ENCODE measurements around the gene TVP23C. TPM values are rescaled to one million over a fixed set of nuclear protein-coding genes. Genes with fewer than 3 reads are reported as not detected.
A peak's percentile ranks its signal among the peaks of the same experiment; 100 is the strongest.
"Not testable (repeated sequence)": the region's sequence is repeated elsewhere in the genome, so short reads cannot be mapped to it uniquely, and the experiment has no call there.

TVP23C gene
- total RNA-seq, 2 donors from 2014 or later, result 19.5 to 26.5 TPM

GRCh38 chr17:15513058-15513791 is 50.1 kb downstream of the TVP23C start:
- H3K4me3 Mint-ChIP-seq, result no peak overlapping the region
- H3K4me1 Mint-ChIP-seq (ENCODE audit: low read depth), result no peaks in the 10 kb centered on the region
- no peaks in the 10 kb centered on the region for H3K27me3 Mint-ChIP-seq (ENCODE audit: low read depth)
- ATAC-seq (replicated peaks in 1 of 2) (no peak), DNase-seq (no peak)
- no peak overlapping the region for H3K27ac Mint-ChIP-seq
- no peaks in the 10 kb centered on the region for H3K9me3 Mint-ChIP-seq
- peaks cover 2 to 4% of the 10 kb centered on the region in 2 donors for H3K36me3 Mint-ChIP-seq (ENCODE audit: insufficient read depth in 2 of 2)

- no peaks in the 10 kb centered on the region for H3K4me1 Mint-ChIP-seq (ENCODE audit: low read depth)
- no peaks in the 10 kb centered on the region for H3K9me3 Mint-ChIP-seq
- no peak overlapping the region for H3K27ac Mint-ChIP-seq
- DNase-seq (no peak), ATAC-seq (replicated peaks in 1 of 2) (no peak)
- no peak overlapping the region for H3K4me3 Mint-ChIP-seq
- peaks cover 2 to 4% of the 10 kb centered on the region in 2 donors for H3K36me3 Mint-ChIP-seq (ENCODE audit: insufficient read depth in 2 of 2)
- H3K27me3 Mint-ChIP-seq (ENCODE audit: low read depth), result no peaks in the 10 kb centered on the region
Measured at GRCh38 chr17:15512071-15512709, 51.1 kb downstream of the TVP23C start.

- H3K27me3 Mint-ChIP-seq (ENCODE audit: low read depth), result no peaks in the 10 kb centered on the region
- peaks cover 2 to 4% of the 10 kb centered on the region in 2 donors for H3K36me3 Mint-ChIP-seq (ENCODE audit: insufficient read depth in 2 of 2)
- H3K4me1 Mint-ChIP-seq (ENCODE audit: low read depth), result no peaks in the 10 kb centered on the region
- no peak for DNase-seq
- no peak overlapping the region for H3K4me3 Mint-ChIP-seq
- no peaks in the 10 kb centered on the region for H3K9me3 Mint-ChIP-seq
- no peak for ATAC-seq (replicated peaks in 1 of 2)
- no peak overlapping the region for H3K27ac Mint-ChIP-seq
Measured at GRCh38 chr17:15511142-15511541, 52.1 kb downstream of the TVP23C start.

- no peaks in the 10 kb centered on the region for H3K27me3 Mint-ChIP-seq (ENCODE audit: low read depth)
- DNase-seq (no peak), ATAC-seq (replicated peaks in 1 of 2) (no peak)
- no peak overlapping the region for H3K27ac Mint-ChIP-seq
- no peaks in the 10 kb centered on the region for H3K9me3 Mint-ChIP-seq
- H3K36me3 Mint-ChIP-seq (ENCODE audit: insufficient read depth in 2 of 2), result no peaks in the 10 kb centered on the region
- H3K4me1 Mint-ChIP-seq (ENCODE audit: low read depth), result no peaks in the 10 kb centered on the region
- H3K4me3 Mint-ChIP-seq, result no peak overlapping the region
Measured at GRCh38 chr17:15510361-15510760, 52.9 kb downstream of the TVP23C start.

GRCh38 chr17:15509095-15509494 is 54.2 kb downstream of the TVP23C start:
- Mint-ChIP-seq H3K4me1 (ENCODE audit: low read depth) (no peaks in the 10 kb centered on the region), H3K9me3 (no peaks in the 10 kb centered on the region), H3K36me3 (ENCODE audit: insufficient read depth in 2 of 2) (no peaks in the 10 kb centered on the region), H3K27ac (no peak overlapping the region), H3K4me3 (no peak overlapping the region), H3K27me3 (ENCODE audit: low read depth) (no peaks in the 10 kb centered on the region)
- ATAC-seq (replicated peaks in 1 of 2), result no peak
- no peak for DNase-seq

GRCh38 chr17:15508466-15508865 is 54.8 kb downstream of the TVP23C start:
- no peak overlapping the region for H3K27ac Mint-ChIP-seq
- no peaks in the 10 kb centered on the region for H3K36me3 Mint-ChIP-seq (ENCODE audit: insufficient read depth in 2 of 2)
- H3K27me3 Mint-ChIP-seq (ENCODE audit: low read depth), result no peaks in the 10 kb centered on the region
- H3K4me1 Mint-ChIP-seq (ENCODE audit: low read depth), result no peaks in the 10 kb centered on the region
- no peak for ATAC-seq (replicated peaks in 1 of 2)
- no peak overlapping the region for H3K4me3 Mint-ChIP-seq
- no peaks in the 10 kb centered on the region for H3K9me3 Mint-ChIP-seq
- no peak for DNase-seq

- peaks cover 2% of the 10 kb centered on the region for H3K4me1 Mint-ChIP-seq (ENCODE audit: low read depth)
- no peak for ATAC-seq (replicated peaks in 1 of 2)
- H3K27me3 Mint-ChIP-seq (ENCODE audit: low read depth), result no peaks in the 10 kb centered on the region
- H3K27ac Mint-ChIP-seq, result no peak overlapping the region
- no peak overlapping the region for H3K4me3 Mint-ChIP-seq
- no peaks in the 10 kb centered on the region for H3K9me3 Mint-ChIP-seq
- no peaks in the 10 kb centered on the region for H3K36me3 Mint-ChIP-seq (ENCODE audit: insufficient read depth in 2 of 2)
- DNase-seq, result no peak
Measured at GRCh38 chr17:15507896-15508295, 55.4 kb downstream of the TVP23C start.

- Mint-ChIP-seq H3K36me3 (ENCODE audit: insufficient read depth in 2 of 2) (no peaks in the 10 kb centered on the region), H3K9me3 (no peaks in the 10 kb centered on the region), H3K27me3 (ENCODE audit: low read depth) (no peaks in the 10 kb centered on the region), H3K4me1 (ENCODE audit: low read depth) (peaks cover 7% of the 10 kb centered on the region), H3K27ac (no peak overlapping the region), H3K4me3 (no peak overlapping the region)
- DNase-seq (no peak), ATAC-seq (replicated peaks in 1 of 2) (no peak)
Measured at GRCh38 chr17:15507001-15507400, 56.3 kb downstream of the TVP23C start.

- H3K9me3 Mint-ChIP-seq; DNase-seq; H3K4me3 Mint-ChIP-seq; H3K36me3 Mint-ChIP-seq (ENCODE audit: insufficient read depth in 2 of 2); ATAC-seq (replicated peaks in 1 of 2); H3K4me1 Mint-ChIP-seq (ENCODE audit: low read depth); H3K27ac Mint-ChIP-seq; H3K27me3 Mint-ChIP-seq (ENCODE audit: low read depth): not testable (repeated sequence)
Measured at GRCh38 chr17:15505708-15506107, 57.6 kb downstream of the TVP23C start.

- Mint-ChIP-seq H3K27ac (no peak overlapping the region), H3K36me3 (ENCODE audit: insufficient read depth in 2 of 2) (peaks cover 0 to 2% of the 10 kb centered on the region in 2 donors), H3K27me3 (ENCODE audit: low read depth) (no peaks in the 10 kb centered on the region), H3K4me1 (ENCODE audit: low read depth) (peaks cover 7% of the 10 kb centered on the region), H3K4me3 (no peak overlapping the region), H3K9me3 (no peaks in the 10 kb centered on the region)
- ATAC-seq (replicated peaks in 1 of 2) (no peak), DNase-seq (no peak)
Measured at GRCh38 chr17:15503731-15504130, 59.6 kb downstream of the TVP23C start.

GRCh38 chr17:15502369-15503112 is 60.7 kb downstream of the TVP23C start:
- peaks cover 0 to 2% of the 10 kb centered on the region in 2 donors for H3K36me3 Mint-ChIP-seq (ENCODE audit: insufficient read depth in 2 of 2)
- H3K27ac Mint-ChIP-seq, result no peak overlapping the region
- no peaks in the 10 kb centered on the region for H3K27me3 Mint-ChIP-seq (ENCODE audit: low read depth)
- peaks cover 7% of the 10 kb centered on the region for H3K4me1 Mint-ChIP-seq (ENCODE audit: low read depth)
- no peaks in the 10 kb centered on the region for H3K9me3 Mint-ChIP-seq
- H3K4me3 Mint-ChIP-seq, result no peak overlapping the region
- peak; percentile 75 to 76 for DNase-seq
- peak; percentile 80 to 88 for ATAC-seq (replicated peaks in 1 of 2)

GRCh38 chr17:15501793-15502192 is 61.5 kb downstream of the TVP23C start:
- Mint-ChIP-seq H3K27ac (no peak overlapping the region), H3K36me3 (ENCODE audit: insufficient read depth in 2 of 2) (peaks cover 0 to 2% of the 10 kb centered on the region in 2 donors), H3K9me3 (no peaks in the 10 kb centered on the region), H3K4me3 (no peak overlapping the region), H3K4me1 (ENCODE audit: low read depth) (peaks cover 7% of the 10 kb centered on the region), H3K27me3 (ENCODE audit: low read depth) (no peaks in the 10 kb centered on the region)
- no peak for ATAC-seq (replicated peaks in 1 of 2)
- DNase-seq, result no peak

- ATAC-seq (replicated peaks in 1 of 2), result no peak
- no peak for DNase-seq
- Mint-ChIP-seq H3K4me3 (no peak overlapping the region), H3K9me3 (no peaks in the 10 kb centered on the region), H3K36me3 (ENCODE audit: insufficient read depth in 2 of 2) (peaks cover 0 to 2% of the 10 kb centered on the region in 2 donors), H3K27ac (no peak overlapping the region), H3K27me3 (ENCODE audit: low read depth) (no peaks in the 10 kb centered on the region), H3K4me1 (ENCODE audit: low read depth) (peaks cover 7% of the 10 kb centered on the region)
Measured at GRCh38 chr17:15501282-15501681, 62.0 kb downstream of the TVP23C start.

Measured in activated T-cell treated with anti-CD3 and anti-CD28 coated beads, Interleukin-2, amount 50 U/mL, for 72 hours (primary cell).